Liver (tissue), 3 donors: ENCODE results near the gene SUCLG2.

Source experiments
- FOXA1 ChIP-seq: IDR thresholded peaks from 2 replicates; pipeline ENCODE4 v1.6.1; 2016; ENCODE audit warnings: antibody characterized with exemption
- NR2F2 ChIP-seq: IDR thresholded peaks from 2 replicates; pipeline ENCODE4 v1.6.1; 2016; ENCODE audit warnings: antibody characterized with exemption
- SP1 ChIP-seq: IDR thresholded peaks from 2 replicates; pipeline ENCODE4 v1.6.1; 2018; ENCODE audit warnings: antibody characterized with exemption, mild to moderate bottlenecking
- TAF1 ChIP-seq: conservative IDR thresholded peaks from 2 replicates; pipeline ENCODE4 v1.6.1; 2016; ENCODE audit warnings: antibody characterized with exemption, mild to moderate bottlenecking
- YY1 ChIP-seq: IDR thresholded peaks from 2 replicates; pipeline ENCODE4 v1.6.1; 2016; ENCODE audit warnings: antibody characterized with exemption, mild to moderate bottlenecking
- TF ChIP-seq, protein P1 (sequence below): fragments of 150-350 bp; IDR thresholded peaks from 2 replicates; pipeline ENCODE4 v1.5.1; 2017; ENCODE audit warnings: improper control_type of control experiment, low read depth, low read length; ENCODE audit not compliant: missing input control
- TF ChIP-seq, protein P2 (sequence below): IDR thresholded peaks from 2 replicates; pipeline ENCODE4 v1.6.1; 2016; ENCODE audit warnings: antibody characterized with exemption
- TF ChIP-seq, protein P3 (sequence below): IDR thresholded peaks from 2 replicates; pipeline ENCODE4 v1.6.1; 2016; ENCODE audit warnings: antibody characterized with exemption, mild to moderate bottlenecking
- TF ChIP-seq, protein P4 (sequence below): IDR thresholded peaks from 2 replicates; pipeline ENCODE4 v1.6.1; 2016; ENCODE audit warnings: antibody characterized with exemption
- donor health status: healthy.
- donor health status: healthy.

DNA sequence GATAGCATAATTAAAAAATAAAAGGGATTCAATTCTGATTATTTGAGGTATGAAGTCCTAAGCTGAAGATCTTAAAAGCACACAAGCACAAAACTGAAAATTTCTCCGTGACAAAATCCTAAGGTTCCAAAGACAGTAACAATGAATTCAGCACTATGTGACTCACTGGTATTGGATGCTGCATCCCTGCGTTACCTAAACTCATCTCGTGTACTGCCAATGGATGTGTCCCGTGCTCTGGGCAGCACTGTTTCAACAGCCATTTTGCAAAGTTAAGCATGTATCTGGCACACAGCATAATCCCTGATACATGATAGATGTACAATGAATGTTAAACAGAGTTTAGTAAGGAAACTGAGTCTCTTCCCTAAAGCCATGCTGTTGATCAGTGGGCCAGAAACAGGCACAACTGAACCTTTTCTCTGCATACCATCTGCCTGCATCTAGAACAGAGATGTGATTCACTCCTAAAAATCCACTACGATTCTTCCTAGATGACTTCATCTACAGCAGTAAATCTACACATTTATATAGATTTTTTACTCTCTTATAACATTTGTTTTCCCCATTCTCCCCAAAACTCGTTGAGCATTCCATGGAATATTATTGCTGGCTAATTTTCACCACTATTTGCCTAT lies 14.3 kb downstream of the SUCLG2 start:
- TF ChIP-seq, protein P1, sequence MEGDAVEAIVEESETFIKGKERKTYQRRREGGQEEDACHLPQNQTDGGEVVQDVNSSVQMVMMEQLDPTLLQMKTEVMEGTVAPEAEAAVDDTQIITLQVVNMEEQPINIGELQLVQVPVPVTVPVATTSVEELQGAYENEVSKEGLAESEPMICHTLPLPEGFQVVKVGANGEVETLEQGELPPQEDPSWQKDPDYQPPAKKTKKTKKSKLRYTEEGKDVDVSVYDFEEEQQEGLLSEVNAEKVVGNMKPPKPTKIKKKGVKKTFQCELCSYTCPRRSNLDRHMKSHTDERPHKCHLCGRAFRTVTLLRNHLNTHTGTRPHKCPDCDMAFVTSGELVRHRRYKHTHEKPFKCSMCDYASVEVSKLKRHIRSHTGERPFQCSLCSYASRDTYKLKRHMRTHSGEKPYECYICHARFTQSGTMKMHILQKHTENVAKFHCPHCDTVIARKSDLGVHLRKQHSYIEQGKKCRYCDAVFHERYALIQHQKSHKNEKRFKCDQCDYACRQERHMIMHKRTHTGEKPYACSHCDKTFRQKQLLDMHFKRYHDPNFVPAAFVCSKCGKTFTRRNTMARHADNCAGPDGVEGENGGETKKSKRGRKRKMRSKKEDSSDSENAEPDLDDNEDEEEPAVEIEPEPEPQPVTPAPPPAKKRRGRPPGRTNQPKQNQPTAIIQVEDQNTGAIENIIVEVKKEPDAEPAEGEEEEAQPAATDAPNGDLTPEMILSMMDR: no peak
- TF ChIP-seq, protein P2, sequence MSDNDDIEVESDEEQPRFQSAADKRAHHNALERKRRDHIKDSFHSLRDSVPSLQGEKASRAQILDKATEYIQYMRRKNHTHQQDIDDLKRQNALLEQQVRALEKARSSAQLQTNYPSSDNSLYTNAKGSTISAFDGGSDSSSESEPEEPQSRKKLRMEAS: no peak
- no peak for TF ChIP-seq SP1
- TF ChIP-seq, protein P3, sequence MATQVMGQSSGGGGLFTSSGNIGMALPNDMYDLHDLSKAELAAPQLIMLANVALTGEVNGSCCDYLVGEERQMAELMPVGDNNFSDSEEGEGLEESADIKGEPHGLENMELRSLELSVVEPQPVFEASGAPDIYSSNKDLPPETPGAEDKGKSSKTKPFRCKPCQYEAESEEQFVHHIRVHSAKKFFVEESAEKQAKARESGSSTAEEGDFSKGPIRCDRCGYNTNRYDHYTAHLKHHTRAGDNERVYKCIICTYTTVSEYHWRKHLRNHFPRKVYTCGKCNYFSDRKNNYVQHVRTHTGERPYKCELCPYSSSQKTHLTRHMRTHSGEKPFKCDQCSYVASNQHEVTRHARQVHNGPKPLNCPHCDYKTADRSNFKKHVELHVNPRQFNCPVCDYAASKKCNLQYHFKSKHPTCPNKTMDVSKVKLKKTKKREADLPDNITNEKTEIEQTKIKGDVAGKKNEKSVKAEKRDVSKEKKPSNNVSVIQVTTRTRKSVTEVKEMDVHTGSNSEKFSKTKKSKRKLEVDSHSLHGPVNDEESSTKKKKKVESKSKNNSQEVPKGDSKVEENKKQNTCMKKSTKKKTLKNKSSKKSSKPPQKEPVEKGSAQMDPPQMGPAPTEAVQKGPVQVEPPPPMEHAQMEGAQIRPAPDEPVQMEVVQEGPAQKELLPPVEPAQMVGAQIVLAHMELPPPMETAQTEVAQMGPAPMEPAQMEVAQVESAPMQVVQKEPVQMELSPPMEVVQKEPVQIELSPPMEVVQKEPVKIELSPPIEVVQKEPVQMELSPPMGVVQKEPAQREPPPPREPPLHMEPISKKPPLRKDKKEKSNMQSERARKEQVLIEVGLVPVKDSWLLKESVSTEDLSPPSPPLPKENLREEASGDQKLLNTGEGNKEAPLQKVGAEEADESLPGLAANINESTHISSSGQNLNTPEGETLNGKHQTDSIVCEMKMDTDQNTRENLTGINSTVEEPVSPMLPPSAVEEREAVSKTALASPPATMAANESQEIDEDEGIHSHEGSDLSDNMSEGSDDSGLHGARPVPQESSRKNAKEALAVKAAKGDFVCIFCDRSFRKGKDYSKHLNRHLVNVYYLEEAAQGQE: no peak
- TF ChIP-seq YY1: no peak
- TF ChIP-seq, protein P4, sequence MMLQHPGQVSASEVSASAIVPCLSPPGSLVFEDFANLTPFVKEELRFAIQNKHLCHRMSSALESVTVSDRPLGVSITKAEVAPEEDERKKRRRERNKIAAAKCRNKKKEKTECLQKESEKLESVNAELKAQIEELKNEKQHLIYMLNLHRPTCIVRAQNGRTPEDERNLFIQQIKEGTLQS: no peak
- TF ChIP-seq NR2F2: no peak
- TF ChIP-seq TAF1: no peak
- TF ChIP-seq FOXA1: no peak
